ENCODE measurements around the gene XPOT.

GRCh38 chr12:64428956-64429355 is 24.8 kb downstream of the XPOT start:
- TF ChIP-seq POLR2A (IDR thresholded peaks at IDR 0.05) (no peak), CTCF (IDR thresholded peaks at IDR 0.05) (no peak)

Measured in body of pancreas (tissue), 4 donors.